Mucosa of rectum (tissue), 2 donors: Measurements from ENCODE around the gene TUT7.
A peak's percentile ranks its signal among the peaks of the same experiment; 100 is the strongest.

Source experiments
- H3K27ac ChIP-seq, 2 donors: one replicate each; pipeline ENCODE4 v1.7.0; 2013; ENCODE audit warnings: inconsistent platforms in 2 of 2, low read depth in 2 of 2, low read length in 2 of 2
- H3K27me3 ChIP-seq, 2 donors: one replicate each; pipeline ENCODE4 v1.7.0; 2013; ENCODE audit warnings: low read length in 2 of 2; ENCODE audit not compliant: control insufficient read depth in 2 of 2, insufficient read depth in 2 of 2
- H3K36me3 ChIP-seq, 2 donors: one replicate each; pipeline ENCODE4 v1.7.0; 2013; ENCODE audit warnings: low read length in 2 of 2; ENCODE audit not compliant: control insufficient read depth in 2 of 2, insufficient read depth in 2 of 2
- H3K4me1 ChIP-seq, 2 donors: one replicate each; pipeline ENCODE4 v1.7.0; 2013; ENCODE audit warnings: low read length in 2 of 2, mild to moderate bottlenecking in 1 of 2; ENCODE audit not compliant: control insufficient read depth in 2 of 2, insufficient read depth in 2 of 2
- H3K4me3 ChIP-seq, 2 donors: one replicate each; pipeline ENCODE4 v1.7.0; 2013; ENCODE audit warnings: low read length in 2 of 2
- H3K9ac ChIP-seq, 2 donors: one replicate each; pipeline ENCODE4 v1.7.0; 2013; ENCODE audit warnings: low read length in 2 of 2, low read depth in 1 of 2, mild to moderate bottlenecking in 1 of 2
- H3K9me3 ChIP-seq, 2 donors: one replicate each; pipeline ENCODE4 v1.7.0; 2013; ENCODE audit warnings: low read length in 2 of 2; ENCODE audit not compliant: control insufficient read depth in 2 of 2
- donor health status: healthy.
- donor health status: Normal muscosa, but diverticular disease.

Gene TUT7

DNA sequence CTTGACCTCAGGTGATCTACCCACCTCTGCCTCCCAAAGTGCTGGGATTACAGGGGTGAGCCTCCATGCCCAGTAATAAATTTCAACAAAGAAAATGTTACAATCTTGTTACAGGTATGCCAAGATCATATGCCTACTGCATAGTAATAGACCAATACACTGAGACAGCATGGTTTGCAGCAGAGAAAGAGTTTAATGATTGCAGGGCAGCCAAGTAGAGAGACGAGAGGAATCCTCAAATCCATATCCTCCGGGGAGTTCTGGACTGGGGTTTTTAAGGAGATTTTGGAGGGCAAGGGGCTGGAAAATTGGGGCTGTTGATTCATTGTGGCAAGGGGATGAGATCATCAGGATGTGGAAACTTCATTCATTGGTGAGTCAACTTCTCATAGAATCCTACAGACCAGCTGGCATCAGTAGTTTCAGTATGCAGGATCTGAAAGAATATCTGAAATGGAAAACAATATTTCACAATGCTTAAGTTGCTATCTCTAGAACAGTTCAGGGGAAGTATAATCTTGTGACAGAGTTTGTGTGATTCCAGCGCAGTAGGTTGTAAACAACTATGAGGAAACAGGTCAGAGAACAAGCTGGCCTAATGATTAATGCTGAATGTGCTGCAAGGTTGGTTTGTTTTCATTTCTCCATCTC is 14.8 kb upstream of the TUT7 start:
- no peaks in the 10 kb centered on the region for H3K4me1 ChIP-seq
- no peaks in the 10 kb centered on the region for H3K27me3 ChIP-seq
- no peak overlapping the region for H3K4me3 ChIP-seq
- H3K9ac ChIP-seq = no peak overlapping the region
- no peaks in the 10 kb centered on the region for H3K36me3 ChIP-seq
- H3K27ac ChIP-seq = no peak overlapping the region
- H3K9me3 ChIP-seq = peaks cover 2 to 12% of the 10 kb centered on the region in 2 donors

DNA sequence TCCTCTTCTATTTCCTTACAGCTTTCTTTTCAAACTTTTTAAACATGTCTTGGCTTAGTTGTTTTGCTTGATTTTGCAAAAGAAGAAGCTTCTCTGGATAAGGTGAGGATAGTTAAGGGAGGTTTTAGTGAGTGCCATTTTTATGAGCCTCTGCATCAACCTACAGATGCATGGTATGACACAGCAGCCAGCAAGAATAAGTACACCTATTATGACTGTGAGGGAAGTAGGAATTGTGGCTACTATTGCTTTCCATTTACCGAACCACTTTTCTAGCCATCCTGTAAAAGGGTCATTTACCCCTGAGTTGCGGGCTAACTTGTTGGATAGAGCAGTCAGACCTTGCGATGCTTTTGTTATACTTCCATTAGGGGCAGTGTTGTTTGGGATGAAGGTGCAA is 7.0 kb upstream of the TUT7 start:
- Histone ChIP-seq H3K27ac (no peak overlapping the region), H3K4me1 (no peaks in the 10 kb centered on the region), H3K9ac (no peak overlapping the region), H3K4me3 (no peak overlapping the region), H3K27me3 (no peaks in the 10 kb centered on the region), H3K36me3 (no peaks in the 10 kb centered on the region), H3K9me3 (no peaks in the 10 kb centered on the region)

DNA sequence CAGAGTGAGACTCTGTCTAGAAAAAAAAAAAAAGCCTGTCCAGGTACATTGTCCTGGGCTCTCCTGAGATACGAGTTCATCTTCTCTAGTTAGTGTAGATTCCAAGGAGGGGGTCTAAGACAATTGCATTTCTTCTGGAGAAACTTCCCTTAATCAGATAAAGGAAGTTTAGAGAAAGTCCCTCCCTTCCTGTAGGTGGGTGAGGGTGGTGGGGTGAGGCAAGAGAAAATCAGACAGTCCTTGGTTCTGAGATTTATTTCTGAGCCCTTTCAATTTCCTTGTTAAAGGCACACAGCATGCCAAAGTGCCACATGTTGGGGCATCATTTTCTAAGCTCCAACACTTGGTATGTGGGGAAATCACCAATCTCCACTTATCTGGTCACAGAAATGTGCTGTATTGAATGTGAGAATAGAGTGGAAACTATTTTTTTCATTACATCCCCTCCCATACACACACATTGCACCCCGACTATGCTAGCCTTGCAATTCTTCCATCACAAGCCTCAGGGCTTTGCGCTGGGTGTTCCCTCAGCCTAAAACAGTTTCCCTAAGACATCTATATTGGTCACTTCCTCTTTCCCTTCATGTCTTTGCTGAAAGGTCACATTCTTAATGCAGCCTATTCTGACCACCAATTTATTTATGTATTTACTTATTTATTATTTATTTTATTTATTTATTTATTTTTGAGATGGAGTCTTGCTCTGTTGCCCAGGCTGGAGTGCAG is 5.1 kb upstream of the TUT7 start:
- H3K9me3 ChIP-seq = no peaks in the 10 kb centered on the region
- no peaks in the 10 kb centered on the region for H3K27me3 ChIP-seq
- H3K27ac ChIP-seq = no peak overlapping the region
- peaks cover 2 to 3% of the 10 kb centered on the region in 2 donors for H3K4me1 ChIP-seq
- H3K9ac ChIP-seq = no peak overlapping the region
- H3K4me3 ChIP-seq = no peak overlapping the region
- H3K36me3 ChIP-seq = no peaks in the 10 kb centered on the region

GRCh38 chr9:86356871-86357866 is 3.0 kb upstream of the TUT7 start:
- H3K27me3 ChIP-seq = no peaks in the 10 kb centered on the region
- H3K9me3 ChIP-seq = no peaks in the 10 kb centered on the region
- H3K4me3 ChIP-seq = no peak overlapping the region
- no peak overlapping the region for H3K9ac ChIP-seq
- peaks cover 1 to 3% of the 10 kb centered on the region in 2 donors for H3K36me3 ChIP-seq
- H3K4me1 ChIP-seq = peaks cover 3 to 7% of the 10 kb centered on the region in 2 donors
- no peak overlapping the region for H3K27ac ChIP-seq

DNA sequence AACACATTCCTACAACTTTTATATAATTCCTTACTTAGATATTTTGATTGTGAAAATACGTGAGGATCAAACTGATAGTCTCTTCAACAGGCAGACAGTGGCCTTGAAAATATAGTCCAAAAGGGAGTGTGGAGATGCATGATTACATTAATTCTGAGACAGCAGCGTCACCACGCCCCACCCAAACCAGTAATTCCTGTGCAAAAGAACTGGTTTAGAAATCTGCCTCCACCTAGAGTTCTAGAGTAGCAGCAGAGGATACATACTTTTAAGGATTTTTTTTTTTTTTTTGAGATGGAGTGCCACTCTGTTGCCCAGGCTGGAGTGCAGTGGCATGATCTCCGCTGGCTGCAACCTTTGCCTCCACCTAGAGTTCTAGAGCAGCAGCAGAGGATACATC is 1.6 kb upstream of the TUT7 start:
- Histone ChIP-seq H3K9me3 (no peaks in the 10 kb centered on the region), H3K36me3 (peaks cover 4 to 8% of the 10 kb centered on the region in 2 donors), H3K27me3 (no peaks in the 10 kb centered on the region), H3K4me3 (no peak overlapping the region), H3K9ac (no peak overlapping the region), H3K27ac (no peak overlapping the region), H3K4me1 (peaks cover 3 to 11% of the 10 kb centered on the region in 2 donors)

DNA sequence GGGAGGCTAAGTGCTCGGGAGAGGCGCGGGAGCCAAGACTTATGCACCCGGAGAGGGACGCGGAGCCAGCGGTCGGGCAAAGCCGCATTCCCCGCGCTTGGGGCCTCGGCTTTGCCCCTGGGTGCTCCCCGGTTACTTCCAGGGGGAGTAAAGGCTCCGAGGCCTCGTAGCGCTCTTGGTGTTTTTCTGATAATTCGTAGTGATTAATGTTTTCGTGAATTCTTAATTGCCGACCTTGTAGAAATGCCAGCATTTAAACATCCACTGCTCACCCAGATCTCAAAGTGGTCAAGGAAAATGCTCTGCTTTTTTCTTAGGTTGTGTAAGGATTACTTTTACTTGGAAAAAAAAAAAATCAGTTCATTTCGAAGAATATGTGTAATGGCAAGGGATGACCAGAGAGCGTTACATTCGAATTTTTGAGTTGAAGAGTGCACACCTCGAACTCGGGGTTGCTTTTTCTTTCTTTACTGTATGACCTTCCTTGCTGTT is 654 bp upstream of the TUT7 start:
- Histone ChIP-seq H3K4me3 (peak overlapping the region; percentile 76 to 91), H3K27ac (peak overlapping the region; percentile 81 to 95), H3K9ac (peak overlapping the region; percentile 72 to 95), H3K4me1 (peaks cover 3 to 11% of the 10 kb centered on the region in 2 donors), H3K27me3 (no peaks in the 10 kb centered on the region), H3K9me3 (no peaks in the 10 kb centered on the region), H3K36me3 (peaks cover 4 to 8% of the 10 kb centered on the region in 2 donors)

DNA sequence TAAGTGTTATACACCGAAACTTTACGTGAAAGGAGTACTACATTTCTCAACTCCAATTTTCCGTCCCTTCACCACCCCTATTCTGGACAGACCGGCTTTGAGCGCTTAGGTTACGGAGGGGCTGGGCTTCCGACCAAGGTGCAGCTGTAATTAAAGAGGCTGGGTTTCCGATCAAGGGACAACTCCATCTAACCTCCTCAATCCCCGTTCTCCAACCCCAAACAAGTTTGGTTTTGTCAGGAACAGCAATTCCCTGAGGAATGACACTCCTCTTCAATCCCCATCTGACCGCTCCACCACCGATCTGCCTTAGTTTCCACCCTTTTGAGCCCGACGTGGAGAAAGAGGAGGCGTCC is 577 bp downstream of the TUT7 start:
- no peaks in the 10 kb centered on the region for H3K9me3 ChIP-seq
- peak overlapping the region; percentile 95 for H3K27ac ChIP-seq
- H3K4me3 ChIP-seq = peak overlapping the region; percentile 91 to 97
- peak overlapping the region; percentile 95 for H3K9ac ChIP-seq
- peaks cover 3 to 11% of the 10 kb centered on the region in 2 donors for H3K4me1 ChIP-seq
- H3K27me3 ChIP-seq = no peaks in the 10 kb centered on the region
- H3K36me3 ChIP-seq = peaks cover 7 to 8% of the 10 kb centered on the region in 2 donors

DNA sequence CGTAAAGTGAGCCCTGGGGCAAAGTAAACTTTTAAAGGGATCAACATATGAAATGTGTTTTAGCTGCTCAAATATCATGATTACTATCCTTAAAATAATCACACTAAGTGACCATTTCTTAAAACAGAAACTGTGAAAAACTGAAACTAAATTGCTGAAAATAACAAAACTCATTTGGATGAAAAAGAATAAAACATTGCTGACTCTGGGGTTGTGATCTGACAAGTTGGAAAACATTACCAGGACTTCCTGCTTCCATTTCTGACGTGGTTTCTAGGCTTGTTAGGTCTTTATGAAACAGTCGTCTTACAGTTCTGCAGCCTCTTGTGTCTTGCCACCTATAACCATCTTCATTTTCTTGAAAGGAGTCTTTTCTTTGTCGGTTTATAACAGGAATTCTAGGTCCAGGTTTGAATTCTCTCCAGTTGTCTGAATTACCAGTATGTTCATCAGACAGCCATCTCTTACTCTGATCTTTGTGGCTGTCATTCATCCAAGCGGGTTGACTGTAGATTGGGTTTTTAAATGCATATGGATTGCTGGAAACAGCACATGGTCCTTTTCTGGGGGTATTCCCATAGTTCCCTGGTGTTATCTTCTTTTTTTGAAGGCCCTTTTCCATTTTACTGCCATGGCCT is 1.7 kb downstream of the TUT7 start:
- H3K9ac ChIP-seq = peak overlapping the region in 1 of 2 donors; percentile 35
- H3K36me3 ChIP-seq = peaks cover 7 to 8% of the 10 kb centered on the region in 2 donors
- no peaks in the 10 kb centered on the region for H3K27me3 ChIP-seq
- peaks cover 3 to 11% of the 10 kb centered on the region in 2 donors for H3K4me1 ChIP-seq
- peak overlapping the region; percentile 91 to 97 for H3K4me3 ChIP-seq
- peak overlapping the region; percentile 49 to 62 for H3K27ac ChIP-seq
- no peaks in the 10 kb centered on the region for H3K9me3 ChIP-seq

GRCh38 chr9:86351880-86352279 is 2.3 kb downstream of the TUT7 start:
- H3K27ac ChIP-seq = peak overlapping the region in 1 of 2 donors; percentile 7
- H3K27me3 ChIP-seq = no peaks in the 10 kb centered on the region
- no peak overlapping the region for H3K9ac ChIP-seq
- peaks cover 3 to 13% of the 10 kb centered on the region in 2 donors for H3K4me1 ChIP-seq
- H3K36me3 ChIP-seq = peaks cover 7 to 8% of the 10 kb centered on the region in 2 donors
- peak overlapping the region in 1 of 2 donors; percentile 97 for H3K4me3 ChIP-seq
- no peaks in the 10 kb centered on the region for H3K9me3 ChIP-seq
